Breast epithelium (tissue), 4 donors: ENCODE measurements around the gene DOK4. TPM values are rescaled to one million over a fixed set of nuclear protein-coding genes. Genes with fewer than 3 reads are reported as not detected.

Source experiments
- DNase-seq, 2 donors: peaks; one replicate each; pipeline ENCODE4 v3.0.0-alpha.2; 2019; ENCODE audit warnings: low spot score in 2 of 2
- H3K27ac ChIP-seq, 2 donors: fragments of 200-600 bp; sonication (generic) in 1 of 2; one replicate each; pipeline ENCODE4 v1.5.1; 2016 to 2019; ENCODE audit warnings: mild to moderate bottlenecking in 1 of 2
- H3K27me3 ChIP-seq, 2 donors: fragments of 200-600 bp; sonication (generic) in 1 of 2; one replicate each; pipeline versions ENCODE4 v1.5.1 to v1.6.0; 2017 to 2019; ENCODE audit warnings: control low read depth in 1 of 2, mild to moderate bottlenecking in 1 of 2
- H3K36me3 ChIP-seq: fragments of 200-600 bp; one replicate; pipeline ENCODE4 v1.5.1; 2019
- H3K4me1 ChIP-seq, 2 donors: fragments of 200-600 bp; sonication (generic); one replicate each; pipeline ENCODE4 v1.5.1; 2016 to 2019; ENCODE audit warnings: control low read depth in 1 of 2
- H3K4me3 ChIP-seq, 3 donors: fragments of 200-600 bp; sonication (generic); 1 replicate in 2 of 3; 2 replicates in 1 of 3; pipeline ENCODE4 v1.5.1; 2016 to 2019; ENCODE audit warnings: mild to moderate bottlenecking in 3 of 3, moderate library complexity in 2 of 3
- H3K9me3 ChIP-seq, 2 donors: fragments of 200-600 bp; sonication (generic) in 1 of 2; one replicate each; pipeline ENCODE4 v1.5.1; 2016 to 2019; ENCODE audit warnings: control low read depth in 1 of 2
- CTCF ChIP-seq, 3 donors: fragments of 450-650 bp; IDR thresholded peaks; one replicate each; pipeline ENCODE4 v1.5.1; 2016 to 2017; ENCODE audit warnings: antibody characterized with exemption in 3 of 3, mild to moderate bottlenecking in 3 of 3, moderate library complexity in 3 of 3
- POLR2A ChIP-seq: fragments of 450-650 bp; IDR thresholded peaks from one replicate; pipeline ENCODE4 v1.6.1; 2016; ENCODE audit warnings: antibody characterized with exemption, mild to moderate bottlenecking, moderate library complexity
- POLR2AphosphoS5 ChIP-seq, 3 donors: sonication (generic); formaldehyde crosslinking; IDR thresholded peaks; one replicate each; pipeline ENCODE4 v1.6.1; 2017; ENCODE audit warnings: antibody characterized with exemption in 3 of 3
- intact Hi-C: fragments of 100-400 bp; cut with DNase I; formaldehyde crosslinking; loops from one replicate; pipeline ENCODE4 v1.15.1; 2023; ENCODE audit warnings: low total_unique reads
- total RNA-seq, 3 donors: library from RNA; depleted of rRNA; stranded (reverse); fragments of >200 nt; gene quantifications; one replicate each; pipeline ENCODE4 v1.1.0, GENCODE V29; 2016

DOK4 gene
- total RNA-seq = 10 to 100 TPM; 13.1 to 20.3 (median 17.6) TPM

- peaks cover 0 to 11% of the 10 kb centered on the region in 2 donors for H3K4me1 ChIP-seq
- H3K36me3 ChIP-seq = no peaks in the 10 kb centered on the region
- TF ChIP-seq POLR2A (no peak), POLR2AphosphoS5 (IDR thresholded peaks at IDR 0.05) (no peak), CTCF (IDR thresholded peaks at IDR 0.05) (no peak)
- peak within 1 kb of the TSS; percentile 67 to 82 for H3K27ac ChIP-seq
- peak within 1 kb of the TSS; percentile 65 to 82 (median 79) for H3K4me3 ChIP-seq
- no peaks in the 10 kb centered on the region for H3K9me3 ChIP-seq
- H3K27me3 ChIP-seq = no peaks in the 10 kb centered on the region
- peak; percentile 59 to 80 for DNase-seq
- intact Hi-C loops = no loop called here
These were observed at the start of gene DOK4 for GRCh38 chr16:57485916-57486857. Gene DOK4, minus strand, starts transcription at chr16:57486493. Its CDS starts 6,986 bp downstream, at chr16:57479507.

GRCh38 chr16:57535680-57536305 lies 49.5 kb upstream of the DOK4 start:
- peak; percentile 94 to 95 for DNase-seq
- intact Hi-C loops = no loop called here
- Histone ChIP-seq H3K27ac (peak overlapping the region; percentile 90 to 93), H3K4me3 (peak overlapping the region; percentile 84 to 93 (median 92)), H3K36me3 (no peaks in the 10 kb centered on the region), H3K27me3 (no peaks in the 10 kb centered on the region), H3K9me3 (no peaks in the 10 kb centered on the region), H3K4me1 (peaks cover 14 to 23% of the 10 kb centered on the region in 2 donors)
- TF ChIP-seq CTCF (IDR thresholded peaks at IDR 0.05) = peak in 1 of 3 donors; percentile 12
- no peak for TF ChIP-seq POLR2A
- peak in 1 of 3 donors; percentile 27 for TF ChIP-seq POLR2AphosphoS5 (IDR thresholded peaks at IDR 0.05)

GRCh38 chr16:57534881-57535658 lies 48.8 kb upstream of the DOK4 start:
- TF ChIP-seq POLR2A (no peak), POLR2AphosphoS5 (IDR thresholded peaks at IDR 0.05) (no peak), CTCF (IDR thresholded peaks at IDR 0.05) (no peak)
- peak overlapping the region; percentile 90 to 93 for H3K27ac ChIP-seq
- peak overlapping the region; percentile 84 to 93 (median 92) for H3K4me3 ChIP-seq
- no peaks in the 10 kb centered on the region for H3K27me3 ChIP-seq
- intact Hi-C loops = no loop called here
- DNase-seq = peak; percentile 29 to 47
- H3K36me3 ChIP-seq = no peaks in the 10 kb centered on the region
- peaks cover 14 to 23% of the 10 kb centered on the region in 2 donors for H3K4me1 ChIP-seq
- H3K9me3 ChIP-seq = no peaks in the 10 kb centered on the region

- peak in 1 of 2 donors; percentile 16 for DNase-seq
- no peak for TF ChIP-seq POLR2A
- Histone ChIP-seq H3K4me3 (peak overlapping the region in 1 of 3 donors; percentile 2), H3K36me3 (no peaks in the 10 kb centered on the region), H3K9me3 (no peaks in the 10 kb centered on the region), H3K27ac (peak overlapping the region in 1 of 2 donors; percentile 93), H3K4me1 (peaks cover 14 to 23% of the 10 kb centered on the region in 2 donors), H3K27me3 (no peaks in the 10 kb centered on the region)
- intact Hi-C loops = no loop called here
These were observed 48.1 kb upstream of the DOK4 start for GRCh38 chr16:57534337-57534880.
